Spleen (tissue), 7 donors: Measurements from ENCODE around the gene SLC37A2.
"Not testable (repeated sequence)": the region's sequence is repeated elsewhere in the genome, so short reads cannot be mapped to it uniquely, and the experiment has no call there.

Experiments used
- POLR2A ChIP-seq, 3 donors: fragments of 450-650 bp; IDR thresholded peaks; one replicate each; pipeline ENCODE4 v1.5.1; 2017; ENCODE audit warnings: antibody characterized with exemption in 3 of 3, mild to moderate bottlenecking in 1 of 3
- TF ChIP-seq, protein P1 (sequence below), 11 experiments: fragments of 200-600 bp in 7 of 11; fragments of 450-650 bp in 4 of 11; sonication (generic) in 4 of 11; IDR thresholded peaks in 8 of 11; conservative IDR thresholded peaks in 3 of 11; 1 replicate in 7 of 11; 2 replicates in 4 of 11; pipeline versions ENCODE4 v1.4.0 to v1.8.0; 2016 to 2021; ENCODE audit warnings: antibody characterized with exemption in 11 of 11, inconsistent platforms in 4 of 11, mild to moderate bottlenecking in 1 of 11
- donor health status: DM: no; HTN: no; CAD: no; lungs with moderate emphysema.
- donor health status: DM: no; HTN: no; CAD: no.
- donor health status: DM: no; HTN: no; CAD: no.

DNA sequence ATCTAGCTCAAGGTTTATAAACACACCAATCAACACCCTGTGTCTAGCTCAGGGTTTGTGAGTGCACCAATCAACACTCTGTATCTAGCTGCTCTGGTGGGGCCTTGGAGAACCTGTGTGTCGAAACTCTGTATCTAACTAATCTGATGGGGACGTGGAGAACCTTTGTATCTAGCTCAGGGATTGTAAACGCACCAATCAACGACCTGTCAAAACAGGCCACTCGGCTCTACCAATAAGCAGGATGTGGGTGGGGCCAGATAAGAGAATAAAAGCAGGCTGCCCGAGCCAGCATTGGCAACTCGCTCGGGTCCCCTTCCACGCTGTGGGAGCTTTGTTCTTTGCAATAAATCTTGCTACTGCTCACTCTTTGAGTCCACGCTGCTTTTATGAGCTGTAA, 27.0 kb downstream of the SLC37A2 start:
- TF ChIP-seq, protein P1, sequence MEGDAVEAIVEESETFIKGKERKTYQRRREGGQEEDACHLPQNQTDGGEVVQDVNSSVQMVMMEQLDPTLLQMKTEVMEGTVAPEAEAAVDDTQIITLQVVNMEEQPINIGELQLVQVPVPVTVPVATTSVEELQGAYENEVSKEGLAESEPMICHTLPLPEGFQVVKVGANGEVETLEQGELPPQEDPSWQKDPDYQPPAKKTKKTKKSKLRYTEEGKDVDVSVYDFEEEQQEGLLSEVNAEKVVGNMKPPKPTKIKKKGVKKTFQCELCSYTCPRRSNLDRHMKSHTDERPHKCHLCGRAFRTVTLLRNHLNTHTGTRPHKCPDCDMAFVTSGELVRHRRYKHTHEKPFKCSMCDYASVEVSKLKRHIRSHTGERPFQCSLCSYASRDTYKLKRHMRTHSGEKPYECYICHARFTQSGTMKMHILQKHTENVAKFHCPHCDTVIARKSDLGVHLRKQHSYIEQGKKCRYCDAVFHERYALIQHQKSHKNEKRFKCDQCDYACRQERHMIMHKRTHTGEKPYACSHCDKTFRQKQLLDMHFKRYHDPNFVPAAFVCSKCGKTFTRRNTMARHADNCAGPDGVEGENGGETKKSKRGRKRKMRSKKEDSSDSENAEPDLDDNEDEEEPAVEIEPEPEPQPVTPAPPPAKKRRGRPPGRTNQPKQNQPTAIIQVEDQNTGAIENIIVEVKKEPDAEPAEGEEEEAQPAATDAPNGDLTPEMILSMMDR (IDR thresholded peaks at IDR 0.05 in 8 of 11, conservative IDR thresholded peaks at IDR 0.05 in 3 of 11) = not testable (repeated sequence)
- TF ChIP-seq POLR2A (IDR thresholded peaks at IDR 0.05) = not testable (repeated sequence)
